ENCODE data around the gene AHSA1.

DNA sequence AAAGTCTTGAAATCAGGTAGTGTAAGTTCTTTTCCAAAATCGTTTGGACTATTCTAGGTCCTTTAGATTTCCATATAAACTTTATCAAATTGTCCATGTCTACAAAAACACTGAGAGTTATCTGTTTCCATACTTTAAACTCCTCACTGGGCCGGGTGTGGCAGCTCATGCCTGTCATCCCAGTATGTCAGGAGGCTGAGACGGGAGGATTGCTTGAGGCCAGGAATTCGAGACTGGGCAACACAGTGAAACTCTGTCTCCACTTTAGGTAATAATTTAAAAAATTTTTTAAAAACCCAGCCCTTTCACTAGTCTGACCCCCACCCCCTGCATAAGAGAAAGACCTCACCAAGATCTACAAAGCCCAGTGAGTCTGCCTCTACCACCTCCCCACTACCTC, 47.1 kb downstream of the AHSA1 start:
- TF ChIP-seq EP300 (IDR thresholded peaks at IDR 0.05) (no peak), POLR2A (IDR thresholded peaks at IDR 0.05) (no peak)
- TF ChIP-seq, protein P1, sequence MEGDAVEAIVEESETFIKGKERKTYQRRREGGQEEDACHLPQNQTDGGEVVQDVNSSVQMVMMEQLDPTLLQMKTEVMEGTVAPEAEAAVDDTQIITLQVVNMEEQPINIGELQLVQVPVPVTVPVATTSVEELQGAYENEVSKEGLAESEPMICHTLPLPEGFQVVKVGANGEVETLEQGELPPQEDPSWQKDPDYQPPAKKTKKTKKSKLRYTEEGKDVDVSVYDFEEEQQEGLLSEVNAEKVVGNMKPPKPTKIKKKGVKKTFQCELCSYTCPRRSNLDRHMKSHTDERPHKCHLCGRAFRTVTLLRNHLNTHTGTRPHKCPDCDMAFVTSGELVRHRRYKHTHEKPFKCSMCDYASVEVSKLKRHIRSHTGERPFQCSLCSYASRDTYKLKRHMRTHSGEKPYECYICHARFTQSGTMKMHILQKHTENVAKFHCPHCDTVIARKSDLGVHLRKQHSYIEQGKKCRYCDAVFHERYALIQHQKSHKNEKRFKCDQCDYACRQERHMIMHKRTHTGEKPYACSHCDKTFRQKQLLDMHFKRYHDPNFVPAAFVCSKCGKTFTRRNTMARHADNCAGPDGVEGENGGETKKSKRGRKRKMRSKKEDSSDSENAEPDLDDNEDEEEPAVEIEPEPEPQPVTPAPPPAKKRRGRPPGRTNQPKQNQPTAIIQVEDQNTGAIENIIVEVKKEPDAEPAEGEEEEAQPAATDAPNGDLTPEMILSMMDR (IDR thresholded peaks at IDR 0.05), result no peak

Data from tibial nerve (tissue), 4 donors.